ENCODE measurements around the gene NRN1L. TPM values are rescaled to one million over a fixed set of nuclear protein-coding genes. Genes with fewer than 3 reads are reported as not detected.
A peak's percentile ranks its signal among the peaks of the same experiment; 100 is the strongest.

Gene NRN1L
- total RNA-seq, 1 donor from 2014 or later, result not detected

DNA sequence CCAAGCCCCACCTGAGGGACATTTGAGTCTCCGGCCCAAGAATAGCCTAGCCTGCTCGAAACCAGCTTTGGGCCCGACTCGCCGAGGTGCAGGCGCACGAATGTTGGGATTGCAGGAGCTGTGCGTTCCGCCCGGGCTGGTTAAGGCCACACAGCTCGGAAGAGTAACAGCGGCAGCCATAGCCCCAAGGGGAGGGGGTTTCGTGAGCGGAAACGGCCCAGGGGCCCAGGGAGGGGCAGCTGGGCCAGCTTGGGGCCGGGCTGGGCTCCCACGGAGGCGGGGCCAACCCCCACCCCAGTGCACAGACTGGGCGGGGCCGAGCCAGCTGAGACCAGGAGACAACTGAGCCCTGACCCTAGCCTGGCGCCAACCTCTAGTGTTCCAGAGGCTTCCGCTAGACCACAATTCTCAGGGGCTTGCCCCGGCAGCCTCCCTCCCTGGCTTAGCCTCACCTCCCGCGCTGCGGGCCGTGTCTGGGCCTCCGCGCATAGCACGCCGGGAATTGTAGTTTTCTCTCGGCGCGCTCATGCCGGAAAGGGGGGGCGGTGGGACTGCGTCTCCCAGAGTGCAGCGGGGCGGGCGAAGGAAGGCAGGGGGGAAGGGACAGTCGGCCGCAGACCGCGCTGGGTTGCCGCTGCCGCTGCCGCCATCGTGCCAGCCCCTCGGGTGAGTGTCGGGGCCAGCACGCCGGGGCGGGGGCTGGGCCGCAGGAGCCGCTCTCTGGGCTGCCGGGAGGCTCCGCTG lies 38.2 kb upstream of the NRN1L start, which contains the start of gene NUTF2:
NUTF2 (plus strand) TSS at position 614 of the 744 bp plus-strand sequence. CDS start 18,198 bp downstream, outside the sequence.
- peak within 1 kb of the TSS; percentile 98 for H3K4me3 Mint-ChIP-seq
- H3K27ac Mint-ChIP-seq (ENCODE audit: unreplicated experiment), result peak within 1 kb of the TSS; percentile 97
- TF ChIP-seq, protein P1, sequence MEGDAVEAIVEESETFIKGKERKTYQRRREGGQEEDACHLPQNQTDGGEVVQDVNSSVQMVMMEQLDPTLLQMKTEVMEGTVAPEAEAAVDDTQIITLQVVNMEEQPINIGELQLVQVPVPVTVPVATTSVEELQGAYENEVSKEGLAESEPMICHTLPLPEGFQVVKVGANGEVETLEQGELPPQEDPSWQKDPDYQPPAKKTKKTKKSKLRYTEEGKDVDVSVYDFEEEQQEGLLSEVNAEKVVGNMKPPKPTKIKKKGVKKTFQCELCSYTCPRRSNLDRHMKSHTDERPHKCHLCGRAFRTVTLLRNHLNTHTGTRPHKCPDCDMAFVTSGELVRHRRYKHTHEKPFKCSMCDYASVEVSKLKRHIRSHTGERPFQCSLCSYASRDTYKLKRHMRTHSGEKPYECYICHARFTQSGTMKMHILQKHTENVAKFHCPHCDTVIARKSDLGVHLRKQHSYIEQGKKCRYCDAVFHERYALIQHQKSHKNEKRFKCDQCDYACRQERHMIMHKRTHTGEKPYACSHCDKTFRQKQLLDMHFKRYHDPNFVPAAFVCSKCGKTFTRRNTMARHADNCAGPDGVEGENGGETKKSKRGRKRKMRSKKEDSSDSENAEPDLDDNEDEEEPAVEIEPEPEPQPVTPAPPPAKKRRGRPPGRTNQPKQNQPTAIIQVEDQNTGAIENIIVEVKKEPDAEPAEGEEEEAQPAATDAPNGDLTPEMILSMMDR (conservative IDR thresholded peaks at IDR 0.05), result no peak
- no peaks in the 10 kb centered on the region for H3K9me3 Mint-ChIP-seq
- H3K36me3 Mint-ChIP-seq (ENCODE audit: low read depth), result no peaks in the 10 kb centered on the region
- no peaks in the 10 kb centered on the region for H3K27me3 Mint-ChIP-seq (ENCODE audit: low read depth)
- H3K4me1 Mint-ChIP-seq, result peaks cover 51% of the 10 kb centered on the region
- DNase-seq (ENCODE audit: low read depth, low spot score), result peak; percentile 96

DNA sequence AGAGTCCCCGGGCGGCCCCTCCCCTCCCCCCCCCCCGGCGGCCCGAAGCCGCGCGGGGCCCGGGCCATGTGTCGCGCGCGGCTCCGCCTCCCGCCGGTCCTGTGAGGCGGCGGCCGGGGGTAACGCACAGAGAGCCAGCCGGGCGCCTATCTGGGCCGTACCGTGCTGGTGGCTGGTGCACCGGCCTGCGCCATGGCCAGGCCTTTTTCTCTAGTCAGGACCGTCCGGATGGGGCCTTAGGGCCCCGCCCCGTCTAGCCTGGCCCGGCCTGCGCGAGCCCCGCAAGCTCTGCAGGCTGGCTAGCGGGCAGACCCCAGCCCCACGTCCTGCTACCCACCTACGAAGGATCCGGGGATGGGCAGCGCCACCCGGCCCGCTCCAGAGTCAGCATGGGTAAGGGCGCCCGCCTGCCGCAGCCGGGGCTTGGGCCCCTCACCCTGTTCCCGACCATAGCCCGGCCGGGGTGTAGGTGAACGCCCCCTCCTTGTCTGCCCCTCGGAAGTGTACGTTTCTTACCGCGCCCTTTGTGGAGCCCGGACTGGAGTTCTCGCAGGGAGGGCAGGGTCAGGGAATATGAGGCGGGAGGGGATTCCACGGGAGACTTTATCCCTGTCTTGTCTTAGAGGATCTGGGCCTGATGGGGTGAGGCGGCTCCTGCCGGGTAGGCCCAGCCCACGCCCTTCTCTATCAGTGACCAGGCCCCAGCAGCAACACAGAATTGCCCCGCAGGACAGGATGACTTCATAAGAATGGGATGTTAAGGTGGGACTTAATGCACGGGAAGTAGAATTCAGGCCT lies 37.4 kb upstream of the NRN1L start, which contains the start of gene CENPT:
CENPT (minus strand) TSS at position 630 of the 798 bp plus-strand sequence. CDS start 13,834 bp downstream, outside the sequence.
- no peak for DNase-seq (ENCODE audit: low read depth, low spot score)
- Mint-ChIP-seq H3K27ac (ENCODE audit: unreplicated experiment) (peak within 1 kb of the TSS; percentile 97), H3K27me3 (ENCODE audit: low read depth) (no peaks in the 10 kb centered on the region), H3K4me3 (peak within 1 kb of the TSS; percentile 98), H3K4me1 (peaks cover 46% of the 10 kb centered on the region), H3K36me3 (ENCODE audit: low read depth) (no peaks in the 10 kb centered on the region), H3K9me3 (no peaks in the 10 kb centered on the region)
- TF ChIP-seq, protein P1 (conservative IDR thresholded peaks at IDR 0.05), result no peak

DNA sequence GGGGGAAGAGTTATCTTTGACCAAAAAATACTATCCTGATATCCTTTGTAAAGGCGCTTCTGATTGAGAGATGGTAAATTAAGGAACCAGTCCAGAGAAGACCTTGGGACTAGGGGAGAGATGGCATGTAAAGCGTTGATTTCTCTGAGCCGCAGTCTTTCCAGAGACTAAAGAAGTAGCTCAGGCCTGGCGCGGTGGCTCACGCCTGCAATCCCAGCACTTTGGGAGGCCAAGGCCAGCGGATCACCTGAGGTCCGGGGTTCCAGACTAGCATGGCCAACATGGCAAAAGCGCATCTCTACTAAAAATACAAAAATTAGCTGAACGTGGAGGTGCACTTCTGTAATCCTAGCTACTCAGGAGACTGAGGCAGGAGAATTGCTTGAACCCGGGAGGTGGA lies 36.6 kb upstream of the NRN1L start:
- peak overlapping the region; percentile 98 for H3K4me3 Mint-ChIP-seq
- no peaks in the 10 kb centered on the region for H3K9me3 Mint-ChIP-seq
- H3K27ac Mint-ChIP-seq (ENCODE audit: unreplicated experiment), result no peak overlapping the region
- no peaks in the 10 kb centered on the region for H3K36me3 Mint-ChIP-seq (ENCODE audit: low read depth)
- H3K4me1 Mint-ChIP-seq, result peaks cover 41% of the 10 kb centered on the region
- no peak for DNase-seq (ENCODE audit: low read depth, low spot score)
- no peaks in the 10 kb centered on the region for H3K27me3 Mint-ChIP-seq (ENCODE audit: low read depth)
- TF ChIP-seq, protein P1 (conservative IDR thresholded peaks at IDR 0.05), result no peak

DNA sequence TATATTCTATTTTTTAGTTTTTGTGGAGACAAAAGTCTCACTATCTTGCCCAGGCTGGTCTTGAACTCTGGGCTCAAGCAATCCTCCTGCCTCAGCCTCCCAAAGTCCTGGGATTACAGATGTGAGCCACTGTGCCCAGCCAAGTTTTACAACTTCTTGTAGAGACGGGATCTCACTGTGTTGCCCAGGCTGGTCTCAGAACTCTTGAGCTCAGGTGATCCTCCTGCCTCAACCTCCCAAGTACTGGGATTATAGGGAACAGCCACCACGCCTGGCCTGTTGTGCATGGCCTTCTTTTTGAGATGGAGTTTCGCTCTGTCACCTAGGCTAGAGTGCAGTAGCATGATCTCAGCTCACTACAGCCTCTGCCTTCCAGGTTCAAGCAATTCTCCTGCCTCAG lies 31.0 kb upstream of the NRN1L start:
- TF ChIP-seq, protein P1 (conservative IDR thresholded peaks at IDR 0.05), result no peak
- Mint-ChIP-seq H3K4me1 (peaks cover 23% of the 10 kb centered on the region), H3K9me3 (no peaks in the 10 kb centered on the region), H3K4me3 (no peak overlapping the region), H3K27ac (ENCODE audit: unreplicated experiment) (no peak overlapping the region), H3K36me3 (ENCODE audit: low read depth) (no peaks in the 10 kb centered on the region), H3K27me3 (ENCODE audit: low read depth) (no peaks in the 10 kb centered on the region)
- no peak for DNase-seq (ENCODE audit: low read depth, low spot score)

DNA sequence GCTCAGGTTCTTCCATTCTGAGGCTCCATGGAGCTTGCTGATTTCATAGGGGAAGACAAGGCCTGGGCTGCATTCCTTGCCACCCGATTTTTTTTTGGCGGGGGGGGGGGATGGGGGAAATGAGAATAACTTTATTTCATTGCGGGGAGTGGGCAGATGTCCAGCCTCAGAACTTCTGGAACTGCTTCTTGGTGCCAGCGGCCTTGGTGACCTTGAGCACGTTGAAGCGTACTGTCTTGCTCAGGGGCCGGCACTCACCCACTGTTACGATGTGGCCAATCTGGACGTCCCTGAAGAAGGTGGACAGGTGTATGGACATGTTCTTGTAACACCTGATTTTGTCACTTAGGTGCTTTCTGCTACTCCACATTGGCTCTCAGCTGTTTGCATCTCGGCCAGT lies 28.9 kb upstream of the NRN1L start:
- Mint-ChIP-seq H3K4me1 (peaks cover 24% of the 10 kb centered on the region), H3K9me3 (no peaks in the 10 kb centered on the region), H3K27ac (ENCODE audit: unreplicated experiment) (no peak overlapping the region), H3K36me3 (ENCODE audit: low read depth) (no peaks in the 10 kb centered on the region), H3K4me3 (no peak overlapping the region), H3K27me3 (ENCODE audit: low read depth) (no peaks in the 10 kb centered on the region)
- TF ChIP-seq, protein P1 (conservative IDR thresholded peaks at IDR 0.05), result no peak
- no peak for DNase-seq (ENCODE audit: low read depth, low spot score)

Data from neural crest cell (in vitro differentiated cells).